CD1c-positive myeloid dendritic cell (primary cell): ENCODE measurements around the gene ST14.

Source experiments
- DNase-seq: peaks from one replicate; pipeline ENCODE4 v3.0.0-alpha.2; 2016; ENCODE audit errors: extremely low spot score

ST14 gene

DNA sequence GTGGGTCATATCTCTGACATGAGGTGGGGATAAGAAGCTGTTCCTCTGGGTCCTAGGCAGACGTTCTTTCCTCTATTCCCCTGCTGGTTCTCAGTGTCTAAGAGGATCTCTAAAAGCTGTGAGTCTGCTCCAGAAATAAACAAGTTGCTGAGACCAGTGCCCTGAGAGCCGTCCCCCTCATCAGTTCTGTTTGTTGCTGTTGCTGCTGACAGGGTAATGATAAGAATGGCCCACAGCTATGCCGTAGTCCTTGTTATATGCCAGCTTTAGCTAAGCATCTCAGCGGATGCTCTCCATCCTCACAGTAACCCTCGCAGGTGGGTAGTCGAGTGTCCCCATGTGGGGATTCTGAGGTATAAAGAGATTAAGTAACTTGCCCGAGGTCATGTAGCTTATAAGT lies 23.5 kb upstream of the ST14 start:
- no peak for DNase-seq

DNA sequence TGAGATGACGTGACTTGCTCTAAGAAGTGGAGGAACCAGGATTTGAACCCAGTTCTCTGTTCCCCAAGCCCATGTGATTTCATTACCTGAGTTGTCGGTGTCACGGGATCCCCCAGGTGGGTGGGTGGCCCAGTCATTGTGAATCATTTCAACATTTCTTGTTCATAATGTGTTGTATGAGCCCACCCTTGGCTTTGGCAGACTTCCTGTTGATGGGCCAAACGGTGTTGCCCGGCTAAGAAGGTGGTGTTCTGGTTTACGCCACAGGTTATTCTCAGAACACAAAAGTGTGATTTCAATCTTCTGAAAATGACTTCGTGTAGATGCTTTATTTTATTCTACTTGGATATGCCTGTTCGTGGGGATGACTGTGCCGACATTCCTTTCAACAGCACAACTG lies 21.6 kb upstream of the ST14 start:
- no peak for DNase-seq

DNA sequence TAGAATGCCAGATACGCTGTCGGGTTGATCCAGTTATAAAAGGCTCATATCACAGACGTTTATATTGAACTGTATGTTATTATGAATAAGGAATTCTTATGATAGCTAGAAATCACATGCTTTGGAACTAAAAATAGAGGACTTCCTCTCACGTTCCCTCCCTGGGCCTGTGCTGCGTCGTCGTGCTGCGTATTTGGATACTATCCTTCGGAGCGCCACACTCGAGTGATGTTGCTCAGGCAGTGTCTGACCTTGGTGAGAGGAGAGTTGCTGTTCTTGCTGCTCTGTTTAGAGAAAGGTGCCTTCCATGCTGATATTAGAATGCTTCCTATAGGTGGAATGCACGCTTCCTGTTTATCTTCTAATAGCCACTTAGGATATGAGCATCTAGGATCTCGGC lies 20.2 kb upstream of the ST14 start:
- DNase-seq, result no peak

DNA sequence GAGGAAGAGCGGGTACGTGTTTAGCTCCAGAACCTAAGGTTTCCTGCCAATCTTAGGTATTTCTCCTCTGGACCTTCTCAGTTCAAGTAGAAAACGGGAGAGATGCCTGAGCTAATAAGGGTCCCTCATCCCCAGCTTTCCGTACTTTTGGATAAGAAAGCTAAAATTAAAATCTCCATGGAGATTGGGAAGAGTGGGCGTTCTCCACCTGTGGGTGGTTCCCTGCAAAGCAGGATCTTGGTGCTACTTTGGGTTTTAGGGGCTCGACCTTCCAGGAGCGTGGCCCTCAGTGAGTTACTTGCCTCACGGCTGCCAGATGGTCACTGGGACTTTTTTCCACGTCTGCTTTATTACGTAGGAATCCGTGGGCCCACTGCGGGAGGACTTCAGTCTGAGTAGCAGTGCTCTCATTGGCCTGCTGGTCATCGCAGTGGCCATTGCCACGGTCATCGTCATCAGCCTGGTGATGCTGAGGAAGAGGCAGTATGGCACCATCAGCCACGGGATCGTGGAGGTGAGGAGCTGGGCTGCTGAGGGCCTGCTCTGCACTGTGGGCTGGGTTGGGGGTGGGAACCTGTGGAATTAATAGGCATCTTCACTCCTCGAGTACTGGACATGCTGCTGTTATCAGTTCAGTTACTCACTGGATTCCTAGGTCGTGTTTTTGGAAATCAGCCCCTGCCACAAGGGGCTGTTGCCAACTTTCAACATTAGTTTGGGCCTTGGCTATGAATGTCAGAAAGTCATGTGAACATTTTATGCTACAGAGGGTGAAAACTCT lies 17.8 kb upstream of the ST14 start:
- DNase-seq, result no peak

DNA sequence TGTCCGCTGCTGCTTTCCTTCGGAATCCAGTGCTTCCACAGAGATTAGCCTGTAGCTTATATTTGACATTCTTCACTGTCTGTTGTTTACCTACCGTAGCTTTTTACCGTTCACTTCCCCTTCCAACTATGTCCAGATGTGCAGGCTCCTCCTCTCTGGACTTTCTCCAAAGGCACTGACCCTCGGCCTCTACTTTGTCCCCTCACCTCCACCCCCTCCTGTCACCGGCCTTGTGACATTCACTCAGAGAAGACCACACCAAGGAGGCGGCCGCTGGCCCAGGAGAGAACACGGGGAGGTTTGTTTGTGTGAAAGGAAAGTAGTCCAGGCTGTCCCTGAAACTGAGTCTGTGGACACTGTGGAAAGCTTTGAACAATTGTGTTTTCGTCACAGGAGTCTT lies 15.4 kb upstream of the ST14 start:
- no peak for DNase-seq

DNA sequence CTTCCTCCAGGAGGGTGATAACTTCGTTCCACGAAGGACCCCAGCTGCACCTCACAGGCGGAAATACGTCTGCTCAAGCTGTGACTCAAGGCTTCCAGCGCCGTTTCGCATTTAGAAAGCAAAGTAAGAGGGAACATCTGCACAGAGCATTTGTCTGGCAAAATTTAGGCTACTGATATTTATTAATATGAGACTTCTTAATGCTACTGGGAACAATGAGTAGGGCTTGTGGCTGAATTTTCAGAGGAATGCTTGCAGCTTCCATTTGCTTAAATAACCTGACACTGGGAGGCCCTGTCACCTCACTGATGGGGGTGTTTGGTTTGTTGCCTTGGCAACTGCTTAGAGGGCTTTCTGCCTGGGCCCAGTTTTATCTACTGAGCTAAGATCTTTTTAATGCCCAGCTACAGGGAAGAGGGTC lies 14.7 kb upstream of the ST14 start:
- no peak for DNase-seq

DNA sequence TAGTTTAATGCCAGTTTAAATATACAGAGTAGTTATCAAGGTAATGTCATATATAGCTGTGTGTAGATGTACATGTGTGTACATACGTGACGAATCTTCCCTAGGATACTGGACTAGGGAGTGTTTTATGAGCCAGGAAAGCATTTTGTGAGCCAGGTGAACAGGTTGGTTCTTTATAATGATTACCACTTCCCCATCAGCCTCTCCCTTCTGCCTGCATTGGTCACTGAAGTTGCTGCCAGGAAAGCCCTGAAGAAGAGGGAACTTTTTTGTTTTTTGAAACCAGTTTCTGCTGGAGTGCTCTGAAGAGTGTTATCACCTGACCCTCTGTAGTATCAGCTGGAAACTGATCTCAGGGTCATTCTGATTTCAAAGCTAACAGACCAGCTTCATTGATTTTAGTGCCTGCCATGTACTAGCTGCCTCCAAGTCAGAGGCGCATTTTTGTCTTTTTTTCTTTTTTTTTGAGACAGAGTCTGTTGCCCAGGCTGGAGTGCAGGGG lies 14.2 kb upstream of the ST14 start:
- no peak for DNase-seq

DNA sequence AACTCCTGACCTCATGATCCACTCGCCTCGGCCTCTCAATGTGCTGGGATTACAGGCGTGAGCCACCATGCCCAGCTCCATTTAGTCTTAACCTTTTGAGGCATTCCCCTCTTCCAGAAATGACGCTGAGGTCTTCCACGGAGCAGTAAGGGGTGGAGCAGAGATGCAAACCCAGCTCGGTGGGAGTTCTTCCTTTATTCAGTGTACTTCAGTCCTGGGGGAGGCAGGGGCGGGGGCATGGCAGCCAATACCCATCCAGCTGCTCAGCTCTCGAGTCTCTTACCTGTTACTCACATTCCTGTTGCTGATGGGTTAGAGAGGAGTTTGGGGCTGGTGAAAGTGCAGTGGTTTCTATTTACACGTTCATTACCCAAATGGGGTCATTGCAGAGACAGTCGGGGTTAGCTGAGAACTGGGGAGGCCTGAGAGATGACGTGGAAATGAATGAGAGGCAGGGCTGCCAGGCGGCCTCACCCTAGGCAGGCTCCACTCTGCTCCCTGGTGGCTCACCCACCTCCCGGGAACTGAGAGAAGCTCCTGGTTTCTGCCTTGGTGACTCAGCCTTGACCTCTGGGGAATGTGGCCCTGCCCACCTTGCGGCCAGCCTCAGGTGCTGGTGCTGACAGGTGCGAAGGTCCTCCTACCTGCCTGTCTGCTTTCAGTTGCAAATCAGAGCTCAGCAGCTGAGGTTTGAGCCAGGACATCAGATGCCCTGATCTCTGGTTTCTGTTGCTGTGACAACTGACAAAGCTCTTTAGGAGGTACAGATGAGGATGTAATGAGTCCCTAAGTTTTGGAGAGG lies 13.4 kb upstream of the ST14 start:
- DNase-seq, result peak; percentile 54

DNA sequence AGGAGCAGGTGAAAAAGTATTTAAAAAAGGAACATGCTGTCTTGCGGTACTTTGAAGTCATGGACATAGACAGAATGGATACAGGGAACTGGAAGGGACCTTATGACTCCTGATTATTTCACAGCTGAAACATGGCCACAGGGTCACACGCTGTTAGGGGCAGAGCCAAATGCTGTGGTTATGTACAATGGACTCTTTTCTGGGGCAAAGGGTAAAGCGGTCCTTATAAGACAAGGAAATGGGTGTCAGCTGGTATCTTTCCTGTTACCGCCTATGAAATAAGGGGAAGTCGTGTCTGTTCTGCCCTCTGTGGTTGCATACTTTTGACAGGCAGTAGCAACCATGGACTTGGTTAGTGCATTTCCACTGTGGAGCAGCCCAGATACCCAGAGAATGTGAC lies 12.8 kb upstream of the ST14 start:
- DNase-seq, result peak; percentile 96

DNA sequence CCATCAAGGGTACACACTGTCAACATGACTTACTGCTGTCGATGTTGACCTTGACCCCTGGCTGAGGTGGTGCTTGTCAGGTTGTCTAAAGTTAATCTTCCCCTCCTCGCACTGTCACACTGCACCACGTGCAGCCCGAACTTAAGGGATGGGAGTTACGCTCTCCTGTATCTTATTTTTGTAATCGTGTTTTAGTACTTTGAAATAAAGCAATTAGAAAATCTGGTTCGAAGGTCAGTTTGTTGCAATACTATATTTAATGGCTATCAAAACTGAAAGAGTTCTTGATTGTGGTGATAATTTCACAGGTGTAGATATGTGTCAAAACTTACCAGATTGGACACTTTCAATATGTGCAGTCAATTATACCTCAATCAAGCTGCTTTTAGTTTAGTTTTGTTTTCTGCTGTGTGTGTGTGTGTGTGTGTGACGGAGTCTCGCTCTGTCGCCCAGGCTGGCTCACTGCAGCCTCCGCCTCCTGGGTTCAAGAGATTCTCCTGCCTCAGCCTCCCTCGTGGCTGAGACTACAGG lies 10.7 kb upstream of the ST14 start:
- DNase-seq, result no peak

DNA sequence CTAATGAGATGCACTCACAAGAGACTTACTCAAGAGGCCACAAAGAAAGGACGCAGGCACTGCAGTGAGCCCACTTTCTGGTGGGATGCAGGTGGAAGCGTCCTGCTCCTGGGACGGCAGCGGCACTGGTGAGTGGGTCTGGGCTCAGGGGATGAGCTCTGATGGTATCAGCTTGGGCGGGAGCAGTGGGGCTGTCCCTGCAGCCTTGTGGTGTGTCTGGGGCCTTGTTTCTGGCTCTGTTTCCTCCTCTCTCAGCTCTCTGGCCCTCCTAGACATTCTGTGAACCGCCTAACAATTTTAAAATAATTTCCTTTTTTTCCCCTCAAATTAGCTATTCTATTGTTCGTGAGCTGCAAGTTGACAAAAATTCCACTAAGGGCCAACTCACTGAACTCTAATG lies 8.8 kb upstream of the ST14 start:
- no peak for DNase-seq

DNA sequence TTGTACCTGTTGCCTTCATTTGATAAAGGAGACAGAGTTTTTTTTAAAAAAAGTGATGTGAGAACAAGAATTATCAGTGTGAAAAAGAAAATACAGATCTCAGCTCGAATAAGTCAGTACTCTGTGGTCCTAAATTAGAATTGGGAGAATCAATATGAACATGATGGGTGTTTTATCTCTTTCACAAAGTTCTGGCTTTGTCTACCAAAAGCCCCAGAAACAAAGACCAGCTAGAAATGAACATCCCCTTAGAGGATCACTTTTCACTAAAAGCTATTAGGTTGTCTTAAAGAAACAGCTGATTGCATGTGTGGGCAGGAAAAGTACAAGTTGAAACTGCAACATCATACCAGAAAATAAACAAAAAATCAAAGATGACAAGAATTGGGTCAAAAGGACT lies 8.4 kb upstream of the ST14 start:
- DNase-seq, result no peak

DNA sequence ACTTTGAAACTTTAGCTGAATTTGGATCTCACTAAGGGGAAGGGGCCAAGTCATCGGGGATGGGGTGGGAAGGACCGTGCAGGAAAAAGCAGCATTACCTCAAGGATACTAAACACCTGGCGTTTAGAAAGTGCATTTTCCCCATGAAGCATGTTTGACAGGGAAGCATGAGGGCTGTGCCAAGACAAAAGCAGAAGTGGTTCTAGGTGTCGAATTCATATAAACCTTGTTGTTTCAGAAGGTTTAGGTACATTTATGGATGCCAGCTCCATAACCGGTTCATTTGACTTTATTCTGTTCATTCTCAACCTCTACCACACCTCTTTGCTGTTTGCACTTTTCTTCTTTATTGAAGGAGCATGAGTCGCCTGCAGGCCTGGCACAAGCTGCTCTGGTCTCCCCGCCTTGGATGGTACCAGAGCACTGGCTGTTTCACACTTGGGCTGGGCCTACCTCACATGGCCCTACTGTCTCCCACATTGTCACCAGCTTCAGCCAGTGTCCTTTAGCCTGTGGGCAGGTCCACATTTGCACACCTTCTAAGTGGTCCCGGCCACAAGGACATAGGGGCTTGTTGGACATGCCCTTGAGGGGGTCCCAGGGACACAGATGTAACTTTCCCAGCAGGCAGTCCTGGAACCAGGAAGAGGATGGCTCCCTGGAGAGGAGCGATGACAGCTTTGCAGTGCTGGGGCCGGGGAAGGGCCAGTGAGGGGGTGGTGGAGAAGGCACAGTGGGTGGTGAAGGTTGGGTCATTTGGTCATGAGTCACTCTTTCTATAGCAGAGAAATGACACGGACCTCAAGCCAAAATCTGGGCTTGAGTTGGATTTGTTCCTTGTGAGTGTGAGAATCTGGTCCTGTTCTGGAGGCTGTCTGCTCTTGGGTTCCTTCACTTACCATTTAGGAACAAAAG lies 3.2 kb upstream of the ST14 start:
- DNase-seq, result peak; percentile 82

DNA sequence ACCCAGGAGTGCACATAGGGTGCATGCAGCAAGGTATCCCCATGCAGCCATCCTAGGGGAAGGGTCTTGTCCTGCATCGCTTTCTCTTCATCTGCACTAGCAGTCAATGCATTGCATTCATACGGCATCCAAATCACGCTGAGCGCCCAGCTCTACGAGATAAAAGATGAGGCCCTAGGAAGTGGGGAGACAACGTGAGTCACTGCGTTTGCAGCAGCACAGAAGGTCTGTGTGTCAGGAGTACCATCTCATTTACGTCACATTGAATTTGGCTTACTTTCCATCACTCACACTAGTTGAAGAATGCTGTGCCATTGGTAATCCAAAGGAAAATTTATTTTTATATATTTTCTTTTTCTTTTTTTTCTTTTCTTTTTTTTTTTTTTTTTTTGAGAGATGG lies 2.5 kb upstream of the ST14 start:
- peak; percentile 24 for DNase-seq

DNA sequence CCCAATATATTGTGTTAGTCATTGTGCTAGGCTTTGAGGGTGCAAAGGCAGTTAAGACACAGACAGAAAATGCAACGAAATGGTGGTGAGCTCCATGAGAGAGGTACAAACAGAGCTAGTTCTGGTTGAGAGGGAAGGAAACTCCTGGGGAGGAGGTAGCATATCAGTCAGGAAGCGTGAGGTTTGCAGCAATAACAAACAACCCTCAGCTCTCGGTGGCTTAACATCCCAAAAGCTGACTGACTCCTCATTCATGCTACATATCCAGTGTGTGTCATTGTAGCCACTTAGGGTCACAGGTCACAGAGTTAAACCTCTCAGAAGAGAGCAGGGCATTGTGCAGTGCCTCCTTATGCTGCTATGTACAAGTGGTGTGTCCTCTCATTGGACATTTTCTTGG lies 1.7 kb upstream of the ST14 start:
- DNase-seq, result no peak

DNA sequence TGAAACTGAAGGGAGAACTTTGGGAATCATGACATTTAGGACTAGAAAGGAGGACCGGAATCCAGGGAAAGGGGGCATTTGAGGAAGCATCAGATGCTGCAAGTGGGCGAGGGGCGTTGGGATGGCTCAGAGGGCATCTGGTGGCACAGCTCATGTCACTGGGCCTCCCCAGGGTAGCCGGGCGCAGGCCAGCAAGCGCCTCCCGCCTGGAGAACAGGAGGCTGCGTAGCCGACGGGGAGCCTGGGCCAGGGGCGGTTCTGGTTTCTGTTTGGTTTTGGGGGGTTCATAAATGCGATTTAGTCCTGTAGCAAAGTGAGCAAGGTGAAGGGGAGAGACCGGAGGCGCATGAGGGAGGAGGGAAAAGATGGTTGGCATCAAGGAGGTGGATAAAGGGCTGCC lies 443 bp upstream of the ST14 start:
- no peak for DNase-seq

DNA sequence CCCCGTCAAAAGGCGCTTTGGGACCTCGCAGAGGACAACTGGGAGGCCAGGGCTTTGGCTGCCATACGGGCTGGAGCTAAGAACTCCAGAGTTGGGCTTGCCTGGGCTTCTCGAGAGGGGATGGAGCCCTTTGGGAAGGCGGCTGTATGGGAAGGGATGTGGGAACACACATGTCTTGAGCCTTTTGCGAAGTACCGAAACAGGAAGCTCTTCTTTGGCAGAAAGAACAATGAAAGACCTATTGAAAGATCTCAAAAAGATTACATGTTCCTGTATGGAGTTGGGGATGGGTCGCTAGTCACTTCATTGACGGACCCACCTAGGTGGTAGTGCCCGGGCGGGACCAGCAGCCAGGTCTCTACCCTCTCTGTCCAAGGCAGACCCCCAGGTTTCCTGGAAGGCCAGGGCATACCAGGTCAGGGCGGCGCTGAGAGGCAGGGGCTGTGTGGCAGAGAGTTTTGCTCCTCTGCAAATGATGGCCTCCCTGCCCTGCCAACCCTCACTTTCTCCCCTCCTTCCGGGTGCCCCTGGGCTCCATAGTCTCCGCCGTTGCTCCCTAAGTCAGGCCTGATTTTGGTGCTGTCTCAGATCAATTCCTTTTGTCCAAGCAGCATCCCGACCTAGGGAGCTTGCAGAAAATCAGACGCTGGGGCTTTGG lies 1.0 kb downstream of the ST14 start:
- peak; percentile 38 for DNase-seq

DNA sequence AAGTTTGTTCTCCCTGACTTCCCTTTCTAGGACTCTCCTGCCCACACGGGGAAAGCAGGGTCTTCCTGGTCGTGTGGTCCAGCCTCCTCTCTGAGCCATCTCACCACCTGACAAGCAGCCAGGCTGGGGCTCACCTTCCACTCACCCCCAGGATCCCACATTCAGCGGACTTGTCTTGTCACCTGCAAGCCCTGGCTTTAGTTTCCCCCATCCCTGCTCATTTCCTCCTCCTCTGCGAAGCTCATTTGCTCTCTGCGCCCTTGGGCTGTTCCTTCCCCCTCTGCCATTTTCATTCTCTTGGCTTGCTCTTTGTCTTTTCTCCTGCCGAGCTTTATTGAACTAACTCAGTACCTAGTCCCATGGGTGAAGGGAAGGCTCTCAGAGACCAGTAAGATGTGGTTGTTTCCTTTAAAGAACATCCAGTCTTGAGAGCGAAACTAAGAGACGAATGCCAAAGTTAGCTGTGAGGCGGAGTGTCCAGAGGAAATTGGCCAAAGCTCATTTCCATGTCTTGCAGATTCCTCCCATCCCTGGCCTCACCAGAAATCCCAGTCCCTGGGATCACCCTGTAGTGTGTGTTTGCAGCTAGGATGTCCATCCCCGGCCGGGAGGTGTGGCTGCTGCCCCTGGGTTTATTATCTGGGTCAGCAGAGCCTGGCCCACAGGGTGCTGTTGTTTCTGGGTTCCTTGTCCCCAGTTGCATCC lies 2.0 kb downstream of the ST14 start:
- DNase-seq, result no peak

DNA sequence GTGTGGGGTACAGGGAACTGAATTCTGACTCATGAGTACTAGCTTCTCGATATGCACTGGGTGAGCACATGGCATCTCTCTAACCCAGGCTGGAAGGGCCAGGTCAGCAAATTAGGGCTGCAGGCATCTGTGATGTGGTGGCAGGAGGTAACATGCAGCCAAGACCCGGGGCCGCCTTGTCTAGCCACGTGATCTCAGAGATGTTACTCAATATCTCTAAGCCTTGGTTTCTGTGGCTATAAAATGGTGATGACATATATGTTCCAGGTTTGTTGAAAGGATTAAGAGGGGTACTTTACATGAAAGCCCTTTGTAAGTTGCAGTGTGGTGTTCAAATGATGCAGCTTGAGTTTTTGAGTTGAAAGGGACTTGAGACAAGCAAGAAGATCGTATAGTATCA lies 3.2 kb downstream of the ST14 start:
- peak; percentile 31 for DNase-seq

DNA sequence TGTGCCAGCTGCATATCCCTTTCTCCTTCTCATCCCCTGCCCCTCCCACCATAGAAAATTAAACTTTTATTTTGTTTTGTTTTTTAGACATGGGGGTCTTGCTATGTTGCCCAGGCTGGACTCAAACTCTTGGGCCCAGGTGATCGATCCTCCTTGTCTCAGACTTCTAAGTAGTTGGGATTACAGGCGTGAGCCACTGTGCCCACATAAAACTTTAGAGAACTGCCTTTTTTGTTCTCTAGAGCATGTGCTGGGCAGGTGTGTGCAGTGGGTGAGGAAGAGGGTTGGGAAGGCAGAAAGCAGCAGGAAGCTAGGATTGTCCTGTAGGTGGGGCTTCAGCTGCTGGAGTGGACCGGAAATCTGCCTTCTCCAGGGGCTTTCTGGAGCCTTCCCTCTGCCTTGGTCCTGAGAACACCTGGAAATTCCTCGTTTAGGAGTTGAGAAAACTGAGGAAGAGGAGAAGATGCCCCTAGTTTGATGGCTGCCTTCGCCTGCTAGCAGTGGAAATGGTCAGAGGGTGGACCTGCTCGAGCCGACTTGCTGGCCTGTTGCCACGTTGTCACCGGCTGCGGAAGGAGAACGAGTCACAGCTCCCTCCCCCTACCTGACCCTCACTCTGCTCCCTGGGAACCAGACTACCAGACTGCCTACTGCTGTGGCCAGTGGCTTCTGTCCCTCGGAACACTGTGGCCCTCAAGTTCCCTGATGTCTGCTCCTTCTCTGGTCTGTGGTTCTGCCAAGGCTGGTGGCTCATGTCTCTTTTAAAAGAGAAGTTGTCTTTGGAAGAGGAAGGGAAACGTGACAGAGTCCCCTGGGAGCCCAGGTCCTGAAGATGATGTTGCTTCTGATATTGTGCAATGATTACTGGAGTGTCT lies 4.0 kb downstream of the ST14 start:
- peak; percentile 84 for DNase-seq
